ENCODE results near the gene BEGAIN.

Gene BEGAIN, protein sequence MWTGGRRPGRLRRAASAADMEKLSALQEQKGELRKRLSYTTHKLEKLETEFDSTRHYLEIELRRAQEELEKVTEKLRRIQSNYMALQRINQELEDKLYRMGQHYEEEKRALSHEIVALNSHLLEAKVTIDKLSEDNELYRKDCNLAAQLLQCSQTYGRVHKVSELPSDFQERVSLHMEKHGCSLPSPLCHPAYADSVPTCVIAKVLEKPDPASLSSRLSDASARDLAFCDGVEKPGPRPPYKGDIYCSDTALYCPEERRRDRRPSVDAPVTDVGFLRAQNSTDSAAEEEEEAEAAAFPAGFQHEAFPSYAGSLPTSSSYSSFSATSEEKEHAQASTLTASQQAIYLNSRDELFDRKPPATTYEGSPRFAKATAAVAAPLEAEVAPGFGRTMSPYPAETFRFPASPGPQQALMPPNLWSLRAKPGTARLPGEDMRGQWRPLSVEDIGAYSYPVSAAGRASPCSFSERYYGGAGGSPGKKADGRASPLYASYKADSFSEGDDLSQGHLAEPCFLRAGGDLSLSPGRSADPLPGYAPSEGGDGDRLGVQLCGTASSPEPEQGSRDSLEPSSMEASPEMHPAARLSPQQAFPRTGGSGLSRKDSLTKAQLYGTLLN

DNA sequence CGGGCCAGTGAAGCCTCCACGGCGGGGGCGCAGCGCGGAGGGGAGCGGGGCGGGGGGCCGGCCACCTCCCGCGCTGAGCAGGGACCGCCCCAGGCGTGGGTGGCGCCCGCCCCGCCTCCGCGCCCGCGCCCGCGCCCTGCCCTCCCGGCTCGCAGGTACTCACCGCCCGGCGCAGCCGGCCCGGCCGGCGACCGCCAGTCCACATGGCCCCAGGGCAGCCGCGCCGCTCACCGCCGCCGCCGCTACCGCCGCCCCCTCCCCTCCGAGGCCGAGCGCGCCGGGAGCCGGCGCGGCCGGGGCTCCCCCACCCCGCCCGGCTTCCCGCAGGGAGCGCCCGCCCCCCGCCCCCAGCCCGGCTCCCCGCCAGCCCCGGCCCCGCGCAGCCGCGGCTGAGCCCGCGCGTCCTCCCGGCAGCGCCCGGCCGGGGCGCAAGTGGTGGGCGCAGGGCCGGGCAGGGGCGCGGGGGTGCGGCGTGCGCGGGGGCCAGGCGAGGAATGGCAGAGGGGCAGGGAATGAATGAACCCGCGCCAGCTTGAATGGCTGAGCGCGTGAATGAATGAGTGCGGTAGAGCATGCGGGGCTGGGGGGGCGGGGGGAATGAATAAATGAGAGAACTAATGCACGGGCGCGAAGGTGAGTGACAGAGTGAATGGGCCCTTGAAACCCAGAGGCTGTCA, at the start of gene BEGAIN:
Gene BEGAIN, minus strand, starts transcription at position 332 of the 677 bp plus-strand sequence. Its CDS starts 127 bp downstream, at position 205.
- no peak for DNase-seq

DNA sequence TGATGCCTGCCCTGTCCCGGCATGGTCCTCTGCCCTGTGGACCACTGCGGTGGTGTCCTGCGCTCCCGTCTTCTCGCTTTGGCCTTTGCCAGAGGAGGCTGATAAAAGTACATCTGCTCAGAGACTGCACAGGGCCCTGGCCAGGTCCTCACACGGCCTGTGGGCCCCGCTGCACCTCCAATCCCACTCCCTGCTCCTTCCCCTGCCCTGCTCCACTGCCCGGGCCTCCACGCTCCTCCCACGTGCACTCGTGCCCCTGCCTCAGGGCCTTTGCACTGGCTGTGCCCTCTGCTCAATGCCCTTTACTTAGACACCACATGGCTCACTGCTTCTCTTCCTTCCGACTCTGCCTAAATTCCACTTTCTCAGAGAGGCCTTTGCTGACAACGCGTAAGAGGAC, 49.3 kb upstream of the BEGAIN start:
- DNase-seq: no peak

DNA sequence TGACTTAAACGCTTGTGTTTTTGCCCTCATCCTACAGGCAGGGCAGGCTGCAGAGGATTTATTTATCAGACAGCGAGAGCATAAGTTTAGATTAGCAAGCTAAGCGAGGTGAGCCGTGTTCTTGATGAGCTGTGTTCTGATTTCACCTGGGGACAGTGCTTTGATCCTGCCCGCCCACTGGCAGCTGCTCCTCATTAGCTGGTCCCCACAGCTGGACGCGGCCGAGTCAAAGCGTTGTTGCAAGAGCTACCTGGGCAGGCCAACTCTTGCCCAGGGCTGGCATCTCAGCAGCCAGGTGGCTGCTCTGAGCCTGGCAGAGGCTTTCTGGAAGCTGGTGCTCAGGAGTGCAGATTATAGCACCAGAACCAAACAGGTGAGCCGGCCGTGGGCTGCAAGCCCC, 46.8 kb upstream of the BEGAIN start:
- no peak for DNase-seq

DNA sequence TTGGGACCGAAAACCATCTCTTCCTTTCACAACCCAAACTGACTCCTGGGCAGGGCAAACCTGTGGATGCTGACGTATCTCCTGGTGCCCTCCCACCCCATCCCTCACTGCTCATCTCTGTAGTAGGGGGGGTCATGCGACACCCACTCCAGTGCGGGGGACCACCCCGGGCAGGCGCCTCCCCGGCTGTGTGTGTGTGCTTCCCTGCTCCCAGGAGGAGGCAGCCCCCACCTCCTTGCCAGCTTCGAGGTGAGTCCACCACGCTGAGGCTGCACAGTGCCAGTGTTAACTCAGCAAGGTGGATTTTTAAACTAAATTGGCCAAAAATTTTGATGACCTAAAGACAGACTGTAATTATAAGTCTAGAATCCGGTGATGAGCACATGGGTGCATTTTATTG, 46.2 kb upstream of the BEGAIN start:
- DNase-seq: no peak

DNA sequence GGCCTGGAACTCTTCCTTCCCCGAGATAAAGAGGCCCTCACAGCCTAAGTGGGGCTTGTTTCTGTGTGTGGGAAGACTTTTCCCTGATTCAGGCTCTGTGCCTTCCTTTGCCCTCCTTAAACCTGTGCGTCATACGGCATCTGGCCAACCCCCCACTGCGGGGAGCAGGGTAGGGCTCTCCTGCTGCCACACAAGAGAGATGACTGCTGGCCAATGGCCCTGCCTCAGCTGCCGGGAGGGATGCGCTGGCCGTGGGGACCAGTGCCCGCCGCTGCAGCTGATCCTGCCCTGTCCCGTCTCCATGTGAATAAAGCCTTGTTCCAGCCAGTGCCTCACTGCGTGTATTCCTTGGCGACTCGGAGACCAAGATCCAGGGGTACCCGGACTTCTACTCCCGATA, 42.5 kb upstream of the BEGAIN start:
- DNase-seq: no peak

DNA sequence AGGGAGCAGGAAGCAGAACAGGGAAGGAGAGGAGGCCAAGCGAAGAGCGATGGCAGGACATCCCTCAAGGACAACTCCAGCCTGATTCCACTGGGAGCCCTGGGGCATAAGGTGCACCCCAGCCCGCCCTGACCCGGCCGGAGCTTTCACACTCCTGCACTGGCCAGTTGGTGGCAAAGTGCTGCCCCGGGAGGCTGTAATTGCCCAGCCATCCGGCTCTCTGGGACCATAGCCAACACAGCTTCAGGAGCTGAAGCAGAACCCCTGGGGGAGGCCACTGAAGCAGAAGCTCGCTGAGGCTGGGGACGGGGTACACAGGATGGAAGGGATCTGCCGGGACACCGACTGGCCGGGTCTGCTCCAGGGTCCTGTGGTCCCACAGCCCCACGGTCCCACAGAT, 41.9 kb upstream of the BEGAIN start:
- no peak for DNase-seq

DNA sequence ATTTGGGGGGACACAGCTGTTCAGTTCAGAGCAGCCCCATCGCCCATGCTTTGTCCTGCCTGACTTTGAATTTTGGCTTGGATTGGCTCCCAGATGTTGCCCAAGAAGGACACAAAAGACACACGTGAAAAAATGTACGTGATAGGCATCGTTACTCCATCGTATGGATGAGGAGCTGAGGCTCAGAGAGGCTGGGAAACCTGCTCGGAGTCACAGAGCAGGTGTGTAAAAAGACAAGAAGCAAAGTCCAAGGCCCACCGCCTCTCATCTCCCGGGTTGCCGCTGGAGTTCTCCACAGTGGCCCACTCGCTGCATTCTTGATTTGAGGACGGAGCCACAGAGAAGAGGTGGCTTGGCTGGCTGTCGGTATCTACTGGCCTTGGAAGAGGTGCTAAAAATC, 41.0 kb upstream of the BEGAIN start:
- no peak for DNase-seq

DNA sequence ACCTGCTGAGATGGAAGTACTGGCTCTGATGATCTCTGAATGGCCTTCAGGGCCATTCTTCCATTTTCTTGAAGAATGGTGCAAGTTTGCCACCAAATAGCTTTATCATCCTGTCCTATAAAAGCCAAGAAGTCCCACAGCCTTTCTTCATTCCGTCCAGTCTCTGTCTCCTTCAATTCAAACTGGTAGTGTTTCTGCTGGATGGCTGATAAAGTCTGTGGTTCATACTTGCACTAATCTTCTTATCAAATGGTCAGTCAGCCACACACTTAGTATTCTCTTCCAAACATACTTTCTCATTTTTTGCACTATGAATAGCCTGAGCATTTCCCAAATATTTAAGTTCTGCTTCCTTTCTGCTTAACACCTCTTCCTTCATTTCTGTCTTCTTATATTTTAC, 39.4 kb upstream of the BEGAIN start:
- DNase-seq: no peak

DNA sequence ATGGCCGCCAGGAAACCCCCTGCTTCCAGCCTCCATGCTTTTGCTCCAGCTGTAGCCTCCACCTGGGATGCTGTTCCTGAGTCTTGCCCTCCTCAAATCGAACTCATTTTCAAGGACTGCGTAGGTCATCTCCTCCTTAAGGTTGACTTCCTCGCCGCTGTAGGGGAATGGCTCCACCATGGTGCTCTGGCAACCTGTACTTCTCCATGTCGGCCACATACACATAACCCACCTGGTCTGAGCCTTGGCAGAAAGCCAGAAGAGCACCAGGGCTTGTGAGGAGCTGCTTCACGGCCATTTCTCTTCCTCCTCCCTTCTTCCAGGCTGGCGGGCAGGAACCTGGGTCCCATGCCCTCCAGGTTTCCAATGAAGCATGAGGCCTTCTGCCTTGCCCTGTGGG, 36.7 kb upstream of the BEGAIN start:
- DNase-seq: no peak

DNA sequence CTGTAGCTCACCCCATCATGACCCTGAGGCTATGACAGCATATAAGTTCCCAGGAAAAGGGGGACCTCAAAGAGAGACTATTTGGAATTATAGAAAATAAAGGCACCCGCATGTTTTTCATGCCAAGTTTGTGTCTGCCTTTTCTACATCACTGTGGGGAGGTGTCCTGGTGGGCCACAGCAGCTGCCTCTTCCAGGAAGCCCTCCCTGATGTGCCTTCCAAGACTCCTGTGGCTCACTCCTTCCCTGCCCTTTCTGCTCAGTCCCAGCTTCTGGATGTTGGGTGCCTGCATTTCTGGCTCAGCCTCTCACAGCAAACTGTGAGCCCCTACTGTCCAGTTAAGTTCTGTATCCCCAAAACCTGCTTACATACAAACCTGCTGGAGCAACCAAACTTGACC, 36.3 kb upstream of the BEGAIN start:
- DNase-seq: no peak

DNA sequence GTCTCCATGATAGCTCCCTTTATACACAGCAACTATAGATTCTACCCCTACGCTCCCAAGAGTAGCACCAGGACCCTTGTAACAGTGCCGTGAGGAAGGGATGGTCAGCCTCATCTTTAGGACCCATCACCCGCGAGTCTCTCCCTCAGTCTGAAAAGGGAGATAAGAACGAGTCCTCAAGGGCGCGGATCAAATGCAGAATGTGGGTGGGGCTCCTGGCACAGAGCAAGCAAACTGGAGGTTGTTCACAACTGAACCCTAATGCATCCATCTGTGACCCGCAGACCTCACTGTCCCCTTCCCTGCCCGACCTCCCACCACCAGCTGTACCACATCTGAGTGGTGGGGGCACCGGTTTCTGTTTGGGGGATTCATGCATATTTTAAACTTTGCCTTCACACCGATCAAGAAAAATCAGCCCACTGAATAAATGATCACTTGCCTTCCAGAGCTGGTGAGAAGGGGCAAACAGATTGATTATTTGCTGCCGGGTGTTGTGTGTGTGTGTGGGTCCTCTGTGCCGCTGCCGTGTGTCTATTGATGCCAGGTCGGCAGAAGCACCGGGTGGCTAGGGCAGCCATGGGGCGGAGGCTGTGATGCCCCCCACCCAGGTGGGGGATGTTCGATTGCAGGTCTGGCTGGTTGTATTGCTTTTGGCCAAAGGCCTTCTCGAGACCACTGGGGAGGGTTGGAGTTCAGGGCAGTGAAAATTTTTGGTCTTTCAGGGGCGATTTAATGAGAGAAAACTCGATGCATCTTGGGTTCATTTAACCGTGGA, 35.7 kb upstream of the BEGAIN start:
- no peak for DNase-seq

DNA sequence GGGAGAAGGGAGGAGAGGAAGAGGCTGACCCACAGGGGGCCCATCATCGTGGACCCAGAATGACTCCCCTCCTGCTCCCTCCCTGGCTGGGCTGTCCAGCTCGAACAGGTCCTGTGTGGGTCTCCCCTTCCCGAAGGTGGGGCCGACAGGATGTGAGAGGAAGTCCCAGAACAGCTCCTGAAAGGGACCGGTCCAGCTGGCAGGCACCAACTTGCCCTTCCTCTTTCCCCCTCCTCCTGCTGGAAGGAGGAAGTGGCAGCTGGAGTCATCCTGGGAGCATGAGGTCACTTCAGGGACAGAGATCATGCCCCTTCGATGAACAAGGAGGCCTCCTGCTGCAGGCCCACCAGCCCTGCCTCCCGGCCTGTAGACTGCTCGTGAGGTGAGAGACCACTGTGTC, 35.0 kb upstream of the BEGAIN start:
- DNase-seq: no peak

DNA sequence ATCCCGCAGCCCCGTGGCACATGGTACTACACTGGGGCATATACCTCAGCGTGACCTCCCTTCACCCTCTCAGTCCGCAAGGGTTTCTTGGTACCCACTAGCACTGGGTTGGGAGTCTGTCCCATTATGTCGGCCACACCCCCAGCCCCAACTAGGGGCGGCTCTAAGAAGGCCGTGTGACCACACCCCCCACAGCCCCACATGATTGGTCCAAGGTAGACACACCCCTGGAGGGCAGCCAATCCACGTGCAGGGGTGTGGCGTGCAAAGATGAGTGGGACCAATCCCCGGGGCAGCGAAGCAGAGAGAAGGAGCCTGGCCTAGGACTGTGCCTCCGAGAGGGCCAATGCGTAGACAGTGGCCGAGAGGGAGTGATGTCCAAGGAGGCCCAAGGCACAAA, 34.6 kb upstream of the BEGAIN start:
- DNase-seq: no peak

DNA sequence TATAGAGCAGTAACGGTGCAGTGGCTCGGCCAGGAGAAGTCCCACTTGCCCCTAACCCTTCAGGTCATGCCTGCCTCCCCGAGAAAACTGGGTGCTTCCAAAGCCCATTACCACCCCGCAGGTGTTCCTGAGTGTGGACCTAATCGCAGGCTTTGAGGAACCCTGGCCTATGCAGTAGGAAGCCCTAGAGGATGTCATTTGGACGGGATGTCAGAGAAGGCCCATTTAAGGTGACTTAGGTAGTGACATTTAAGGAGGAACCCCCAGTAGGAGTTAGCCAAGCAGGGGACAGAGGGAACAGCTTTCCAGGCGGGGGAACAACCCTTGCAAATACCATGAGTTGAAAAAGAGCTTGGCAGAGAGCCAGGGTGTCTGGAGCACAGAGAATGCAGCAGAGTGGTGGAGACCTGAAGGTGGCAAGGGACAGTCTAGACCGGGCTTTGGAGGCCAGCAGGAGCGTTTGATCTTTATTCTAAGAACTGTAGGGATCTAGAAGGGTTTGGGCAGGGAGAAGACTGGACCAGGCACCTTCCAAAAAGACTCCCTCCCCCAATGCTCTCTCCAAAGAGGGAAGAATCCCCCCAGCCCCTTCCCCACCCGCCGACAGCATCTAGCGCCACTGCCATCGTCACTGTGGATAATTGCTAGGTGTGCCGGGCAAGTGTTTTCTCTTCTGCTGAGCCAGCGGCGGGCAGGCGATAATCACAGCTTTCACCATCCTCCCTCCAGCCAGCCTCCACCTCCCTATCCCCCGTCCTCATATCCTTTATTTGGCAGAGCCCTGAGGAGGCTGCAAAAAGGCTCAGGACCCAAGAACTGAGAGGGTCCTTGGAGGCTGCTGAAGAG, 33.3 kb upstream of the BEGAIN start:
- DNase-seq: no peak

DNA sequence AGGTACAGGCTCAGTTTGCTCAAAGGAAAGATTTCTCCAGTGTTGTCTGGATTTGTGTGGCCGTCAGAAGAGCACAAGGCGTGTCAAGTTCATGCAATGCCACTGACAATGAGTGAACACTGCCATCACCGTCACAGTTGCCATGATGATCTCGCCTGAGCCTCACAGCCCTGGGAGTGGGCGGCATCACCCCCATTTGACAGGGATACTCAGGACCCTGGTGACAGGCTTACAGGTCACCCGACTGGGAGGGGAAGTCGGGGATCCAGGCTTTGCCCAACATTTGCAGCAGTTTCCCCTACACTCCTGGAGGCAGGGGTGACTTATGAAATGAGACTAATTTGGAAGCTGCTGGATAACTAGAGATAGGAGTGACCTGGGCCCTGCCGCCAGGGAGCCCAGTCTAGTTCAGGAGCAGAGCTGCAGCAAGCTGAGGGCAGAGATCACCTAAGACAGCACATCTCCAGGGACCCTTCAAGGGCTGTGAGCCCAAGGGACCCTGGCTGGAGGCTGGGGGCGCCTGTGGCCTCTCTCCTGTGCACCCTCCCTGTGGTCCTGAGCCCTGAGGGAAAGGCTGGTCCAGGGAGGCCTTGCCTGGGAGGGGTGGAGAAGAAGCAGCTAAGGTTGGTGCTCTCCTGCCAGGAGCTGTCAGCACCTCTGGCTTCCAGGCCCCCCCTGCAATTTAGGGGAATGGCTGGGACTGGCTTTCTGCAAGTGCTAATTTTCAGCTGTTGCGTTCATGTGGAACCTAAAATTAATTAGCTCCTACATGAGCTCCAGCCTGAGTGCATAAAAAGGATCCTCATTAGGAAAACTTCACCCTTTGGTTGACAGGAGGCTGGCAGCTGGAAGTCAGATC, 32.4 kb upstream of the BEGAIN start:
- DNase-seq: no peak

DNA sequence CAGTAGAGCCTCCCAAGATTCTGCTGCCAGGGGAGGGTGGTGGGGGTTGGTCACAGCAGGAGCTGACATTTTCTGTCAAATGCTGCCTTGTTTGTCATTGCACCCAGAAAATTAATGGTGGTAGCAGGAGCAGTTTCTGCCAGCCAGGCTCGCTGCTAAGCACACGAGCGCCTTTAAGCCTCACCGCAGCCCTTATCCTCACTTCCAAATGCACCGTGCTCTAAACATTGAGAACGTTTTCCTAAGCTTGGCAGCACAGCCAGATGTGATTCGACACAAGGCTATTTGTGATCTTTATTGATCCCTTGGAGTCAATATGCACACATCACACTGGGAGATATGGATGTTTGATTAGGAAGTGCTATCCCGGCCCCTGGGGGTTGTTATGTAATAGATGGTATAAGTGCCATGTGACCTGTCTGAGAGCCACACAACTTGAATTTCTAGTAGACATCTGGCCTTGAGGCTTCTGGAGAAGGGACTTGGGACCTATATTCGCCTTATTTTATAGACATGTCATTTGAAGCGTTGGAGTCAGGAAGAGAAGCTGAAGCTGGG, 31.6 kb upstream of the BEGAIN start:
- DNase-seq: no peak

DNA sequence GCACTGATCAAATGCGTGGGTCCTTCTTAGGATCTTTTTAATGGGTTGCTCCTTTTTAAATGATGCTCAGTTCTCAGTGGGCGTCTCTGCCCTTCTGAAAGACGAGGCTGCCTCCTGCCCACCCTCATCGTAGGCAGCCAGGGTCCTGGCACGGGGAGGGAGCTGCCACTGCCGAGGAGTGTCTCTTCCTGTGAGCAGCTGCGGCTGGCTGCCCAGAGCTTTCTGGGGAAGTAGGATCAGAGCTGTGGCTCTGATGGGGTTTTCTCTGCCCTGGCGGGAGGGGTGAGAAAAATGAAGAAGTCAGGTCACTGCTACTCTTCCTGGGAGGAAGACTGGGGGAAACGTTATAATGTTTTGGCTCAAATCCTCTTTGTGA, 31.1 kb upstream of the BEGAIN start:
- DNase-seq: no peak

DNA sequence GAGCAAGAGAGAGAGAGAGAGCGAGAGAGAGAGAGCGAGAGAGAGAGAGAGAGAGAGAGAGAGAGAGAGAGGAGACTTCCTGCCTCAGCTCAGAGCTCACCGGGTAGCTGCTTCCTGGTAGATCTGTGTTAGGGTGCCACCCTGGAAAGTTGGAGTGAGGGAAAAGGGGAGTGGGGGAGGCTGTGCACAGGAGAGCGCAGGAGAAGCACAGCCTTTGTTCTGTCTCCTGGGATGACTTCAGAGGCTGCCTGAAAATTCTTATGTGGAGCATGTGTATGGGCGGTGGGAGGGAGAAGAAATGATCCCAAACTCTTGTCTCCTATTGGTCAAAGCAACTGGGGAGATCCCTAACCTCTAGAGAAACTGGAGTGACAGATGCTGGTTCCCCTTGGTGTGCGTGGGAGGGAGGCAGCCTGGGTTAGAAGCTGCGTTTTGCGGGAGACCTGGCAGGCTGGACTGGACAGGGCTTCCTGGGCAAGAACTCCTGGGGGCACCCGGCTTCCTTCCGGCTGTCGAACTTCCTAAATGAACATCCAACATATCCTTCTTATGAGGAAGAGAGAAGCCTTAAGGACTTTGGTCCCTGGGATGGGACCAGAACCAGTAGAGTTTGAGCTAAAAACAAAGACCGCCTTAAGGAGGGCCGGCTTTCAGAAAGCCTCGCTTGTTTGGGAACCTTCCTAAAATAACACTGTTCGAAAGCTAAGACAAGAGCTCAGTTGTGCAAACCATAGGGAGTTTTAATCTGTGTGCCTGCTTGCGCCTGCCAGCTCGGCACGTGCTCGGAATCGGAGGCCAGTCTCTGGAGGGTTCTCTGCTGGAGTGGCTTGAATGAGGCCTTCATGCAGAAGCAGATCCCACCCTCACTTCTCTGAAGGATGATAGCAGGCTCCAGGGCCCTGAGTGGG, 30.4 kb upstream of the BEGAIN start:
- no peak for DNase-seq

DNA sequence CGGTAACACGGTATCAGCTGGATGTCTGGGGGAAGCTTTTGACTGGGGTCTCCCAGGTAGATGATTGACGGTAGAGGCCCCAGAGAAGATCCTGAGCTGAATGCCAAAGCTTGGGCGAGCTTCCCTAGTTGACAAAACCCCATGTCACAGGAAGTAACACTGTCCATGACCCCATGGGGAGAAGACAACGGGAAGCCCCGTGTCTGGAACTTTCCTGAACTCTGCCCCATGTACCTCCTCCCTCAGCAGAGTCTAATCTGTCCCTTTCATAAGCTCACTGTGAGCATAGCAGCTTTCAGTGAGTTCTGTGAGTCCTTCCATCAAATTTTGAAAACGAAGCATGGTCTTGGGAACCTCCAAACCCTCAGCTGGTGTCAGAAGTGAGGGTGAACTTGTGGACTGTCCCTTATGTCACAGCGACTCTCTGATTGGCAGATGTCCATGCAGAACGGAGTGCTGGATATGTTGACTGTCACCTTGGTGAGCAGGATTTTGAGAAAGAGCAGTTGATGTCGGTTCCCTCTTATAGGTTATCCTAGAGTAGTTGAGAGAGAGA, 29.7 kb upstream of the BEGAIN start:
- DNase-seq: no peak

All from NCI-H187 treated with DMSO at 0.1 percent for 48 hours (cell line).